A549 (cell line): Measurements from ENCODE around the gene GPBAR1.

Experiments
- CTCF ChIP-seq: fragments of >200 bp; sonication (Bioruptor Twin); formaldehyde crosslinking; IDR thresholded peaks from 3 replicates; pipeline ENCODE4 v1.5.1; 2016
- ELK1 ChIP-seq: fragments of 150-350 bp; IDR thresholded peaks from 2 replicates; pipeline ENCODE4 v1.6.1; 2014; ENCODE audit warnings: low read depth, mild to moderate bottlenecking, low read length
- HOXB13 ChIP-seq: fragments of 250-450 bp; sonication (Bioruptor Pico); IDR thresholded peaks from 2 replicates; pipeline ENCODE4 v1.5.0; 2020; ENCODE audit warnings: low read depth, mild to moderate bottlenecking, moderate library complexity
- POLR2A ChIP-seq: IDR thresholded peaks from 2 replicates; pipeline ENCODE4 v1.6.1; 2012; ENCODE audit warnings: mild to moderate bottlenecking, low read length
- RAD21 ChIP-seq, 2 experiments: fragments of >200 bp in 1 of 2; sonication (Bioruptor Twin) in 1 of 2; formaldehyde crosslinking in 1 of 2; IDR thresholded peaks in 1 of 2; conservative IDR thresholded peaks in 1 of 2; 2 replicates in 1 of 2; 3 replicates in 1 of 2; pipeline ENCODE4 v1.6.1; 2012 to 2018; ENCODE audit warnings: inconsistent platforms in 1 of 2
- RCOR1 ChIP-seq: fragments of 150-350 bp; IDR thresholded peaks from 2 replicates; pipeline ENCODE4 v1.6.1; 2014; ENCODE audit warnings: antibody characterized with exemption, low read length, low read depth
- REST ChIP-seq: fragments of 200-600 bp; sonication (generic); IDR thresholded peaks from 2 replicates; pipeline ENCODE4 v1.6.1; 2016; ENCODE audit warnings: antibody characterized with exemption, mild to moderate bottlenecking, moderate library complexity
- USF2 ChIP-seq: fragments of 450-650 bp; IDR thresholded peaks from 2 replicates; pipeline ENCODE4 v1.6.1; 2014; ENCODE audit warnings: antibody characterized with exemption

- TF ChIP-seq POLR2A = no peak
- TF ChIP-seq REST = no peak
- no peak for TF ChIP-seq USF2
- TF ChIP-seq CTCF = no peak
- TF ChIP-seq RCOR1 = no peak
- TF ChIP-seq RAD21 (conservative IDR thresholded peaks at IDR 0.05 in 1 of 2, IDR thresholded peaks at IDR 0.05 in 1 of 2) = no peak
- TF ChIP-seq HOXB13 (CRISPR knock-in tag) = no peak
- no peak for TF ChIP-seq ELK1
Observed at GRCh38 chr2:218255446-218255845, 5.4 kb upstream of the GPBAR1 start.
